GM12878 (cell line): ENCODE results near the gene DCTPP1. TPM values are rescaled to one million over a fixed set of nuclear protein-coding genes. Genes with fewer than 3 reads are reported as not detected.

ENCODE experiments used
- BACH1 ChIP-seq: fragments of 450-650 bp; IDR thresholded peaks from 2 replicates; pipeline ENCODE4 v1.6.1; 2017; ENCODE audit warnings: mild to moderate bottlenecking, borderline replicate concordance
- CBX5 ChIP-seq: sonication (generic); IDR thresholded peaks from 2 replicates; pipeline ENCODE4 v1.6.1; 2016; ENCODE audit warnings: low read depth, moderate library complexity, mild to moderate bottlenecking, inconsistent platforms
- CREB1 ChIP-seq: IDR thresholded peaks from 2 replicates; pipeline ENCODE4 v1.6.1; 2012; ENCODE audit warnings: low read depth, mild to moderate bottlenecking, inconsistent platforms
- CREM ChIP-seq: IDR thresholded peaks from 2 replicates; pipeline ENCODE4 v1.6.1; 2014; ENCODE audit warnings: antibody characterized with exemption, low read depth
- CUX1 ChIP-seq: IDR thresholded peaks from 2 replicates; pipeline ENCODE4 v1.6.1; 2012; ENCODE audit warnings: improper control_type of control experiment, low read depth, low read length; ENCODE audit not compliant: insufficient replicate concordance
- DPF2 ChIP-seq: fragments of 450-650 bp; IDR thresholded peaks from 2 replicates; pipeline ENCODE4 v1.6.1; 2017; ENCODE audit warnings: mild to moderate bottlenecking
- EP300 ChIP-seq, 2 experiments: fragments of 150-350 bp in 1 of 2; IDR thresholded peaks; 2 replicates each; pipeline ENCODE4 v1.6.1; 2011 to 2012; ENCODE audit warnings: low read depth in 2 of 2, low read length in 2 of 2, borderline replicate concordance in 1 of 2, improper control_type of control experiment in 1 of 2, inconsistent platforms in 1 of 2; ENCODE audit not compliant: control insufficient read depth in 1 of 2
- EZH2 ChIP-seq: IDR thresholded peaks from 2 replicates; pipeline ENCODE4 v1.6.1; 2012; ENCODE audit warnings: low read depth, mild to moderate bottlenecking, control low read depth, inconsistent platforms, low read length, borderline replicate concordance; ENCODE audit not compliant: control insufficient read depth
- HDGF ChIP-seq: fragments of 450-650 bp; IDR thresholded peaks from 2 replicates; pipeline ENCODE4 v1.6.1; 2016; ENCODE audit warnings: antibody characterized with exemption
- MTA3 ChIP-seq: IDR thresholded peaks from 2 replicates; pipeline ENCODE4 v1.6.1; 2012; ENCODE audit warnings: low read length, inconsistent platforms, borderline replicate concordance
- MXI1 ChIP-seq: fragments of 150-350 bp; IDR thresholded peaks from 2 replicates; pipeline ENCODE4 v1.6.1; 2011; ENCODE audit warnings: low read depth, mild to moderate bottlenecking, inconsistent platforms, low read length, improper control_type of control experiment
- NFIC ChIP-seq: IDR thresholded peaks from 2 replicates; pipeline ENCODE4 v1.6.1; 2012; ENCODE audit warnings: low read depth, mild to moderate bottlenecking, inconsistent platforms, low read length, moderate library complexity
- NR2F1 ChIP-seq: fragments of 450-650 bp; conservative IDR thresholded peaks from 2 replicates; pipeline ENCODE4 v1.6.1; 2017; ENCODE audit warnings: mild to moderate bottlenecking
- PRDM15 ChIP-seq: fragments of 450-650 bp; formaldehyde crosslinking; IDR thresholded peaks from 2 replicates; pipeline ENCODE4 v1.4.0; 2020; ENCODE audit warnings: mild to moderate bottlenecking, moderate library complexity
- RBBP5 ChIP-seq: fragments of 200-600 bp; sonication (generic); conservative IDR thresholded peaks from 2 replicates; pipeline ENCODE4 v1.6.1; 2016
- YY1 ChIP-seq: IDR thresholded peaks from 2 replicates; pipeline ENCODE4 v1.6.1; 2011; ENCODE audit warnings: low read depth, mild to moderate bottlenecking, low read length
- ZBTB4 ChIP-seq: fragments of 450-650 bp; formaldehyde crosslinking; IDR thresholded peaks from 2 replicates; pipeline ENCODE4 v1.4.0; 2022; ENCODE audit warnings: mild to moderate bottlenecking, moderate library complexity
- polyA plus RNA-seq, 11 experiments: library from polyadenylated mRNA; depleted of rRNA in 4 of 11; unstranded in 6 of 11; stranded (reverse) in 5 of 11; fragments of >200 nt; fragmentation: Nextera tagmentation in 4 of 11; fragmentation: Illumina TruSeq in 1 of 11; extraction: Ambion mirVana in 4 of 11; extraction: Trizol in 1 of 11; gene quantifications; 1 replicate in 1 of 11; 2 replicates in 10 of 11; pipeline versions ENCODE4 v1.2.1 to v1.2.3, GENCODE V29; 2011 to 2016; ENCODE audit warnings: inconsistent platforms in 2 of 11, missing spikeins in 2 of 11, low read depth in 1 of 11
- total RNA-seq, 4 experiments: library from RNA; depleted of rRNA in 3 of 4; stranded (reverse); fragments of >200 nt in 3 of 4; fragmentation: Illumina TruSeq in 1 of 4; extraction: Trizol in 1 of 4; gene quantifications; 2 replicates each; pipeline versions ENCODE4 v1.2.1 to v1.2.3, GENCODE V29; 2013 to 2021

The DCTPP1 gene
- total and polyA plus RNA-seq, 10 of the 15 experiments (the other 5 are each of a cell fraction or from before 2014, with no cell fraction given), result 72.1 to 266 (median 157) TPM

GRCh38 chr16:30409125-30410060 lies 20.4 kb downstream of the DCTPP1 start (continued):
- TF ChIP-seq CREB1 (no peak), EP300 (IDR thresholded peaks at IDR 0.05; ENCODE audit: borderline replicate concordance in 1 of 2, control insufficient read depth in 1 of 2, low read depth in 2 of 2, low read length in 2 of 2) (no peak), MTA3 (no peak), RBBP5 (no peak), BACH1 (no peak), CUX1 (no peak), MXI1 (no peak), HDGF (0 out of 2 replicates have a peak, but pooled peaks have one; percentile 22), CREM (no peak), NFIC (no peak), CBX5 (no peak), DPF2 (no peak), YY1 (peak; percentile 76), PRDM15 (CRISPR knock-in tag) (no peak), EZH2 (no peak), ZBTB4 (no peak), NR2F1 (peak; percentile 51; the same call in 1 of the 2 replicates)
